Amniotic stem cell (primary cell): Measurements from ENCODE around the gene DIRAS3.
A peak's percentile ranks its signal among the peaks of the same experiment; 100 is the strongest.
"Not testable (repeated sequence)": the region's sequence is repeated elsewhere in the genome, so short reads cannot be mapped to it uniquely, and the experiment has no call there.

Experiments used
- DNase-seq: peaks from one replicate; lab custom pipeline; 2025; lab: John Stamatoyannopoulos, UW

DIRAS3 gene, protein sequence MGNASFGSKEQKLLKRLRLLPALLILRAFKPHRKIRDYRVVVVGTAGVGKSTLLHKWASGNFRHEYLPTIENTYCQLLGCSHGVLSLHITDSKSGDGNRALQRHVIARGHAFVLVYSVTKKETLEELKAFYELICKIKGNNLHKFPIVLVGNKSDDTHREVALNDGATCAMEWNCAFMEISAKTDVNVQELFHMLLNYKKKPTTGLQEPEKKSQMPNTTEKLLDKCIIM

DNA sequence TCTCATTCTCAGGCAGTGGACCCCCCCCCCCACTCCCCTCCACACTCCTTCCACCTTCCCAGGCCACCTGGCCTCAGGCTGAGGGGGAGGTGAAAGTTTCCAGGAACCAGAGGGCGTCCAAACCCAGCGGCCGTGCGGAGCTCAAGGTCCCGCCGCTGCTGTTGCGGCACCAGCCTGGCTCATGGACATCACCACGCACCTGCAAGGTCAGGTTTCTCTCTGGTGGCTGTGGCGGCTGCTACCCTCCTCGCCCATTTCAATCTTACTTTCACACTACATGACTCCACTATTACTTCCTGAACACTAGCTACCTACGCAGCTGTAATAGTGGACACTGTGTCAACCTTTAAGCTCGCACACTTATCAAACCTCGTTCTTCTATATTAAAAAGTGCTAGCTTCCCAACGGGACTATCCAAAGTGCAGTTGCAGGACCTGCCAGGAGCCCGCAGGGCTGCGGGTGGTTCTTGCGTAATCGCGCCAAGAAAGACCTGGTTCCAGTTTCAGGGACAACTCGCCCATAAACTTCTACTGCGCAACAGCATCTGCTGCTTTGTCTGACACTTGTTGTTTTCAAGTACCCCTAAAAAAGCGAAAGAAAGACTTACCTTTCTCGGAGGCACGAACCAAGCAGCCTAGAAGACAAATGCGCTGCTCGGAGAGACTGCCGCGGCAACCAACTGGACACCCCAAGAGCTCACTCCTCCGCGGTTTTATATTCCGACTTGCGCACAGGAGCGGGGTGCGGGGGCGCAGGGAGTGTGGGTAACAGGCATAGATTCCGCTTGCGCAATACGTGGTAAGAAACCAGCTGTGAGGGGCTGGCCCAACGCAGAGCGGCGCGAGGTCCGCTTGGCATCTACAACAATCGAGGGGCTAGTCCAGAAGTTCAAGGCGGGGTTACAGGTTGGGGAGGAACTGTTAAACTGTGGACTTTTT lies at the start of gene DIRAS3:
Gene DIRAS3, minus strand, starts transcription at position 687 of the 938 bp plus-strand sequence. CDS start 3,330 bp downstream, outside the sequence.
- peak; percentile 12 for DNase-seq

DNA sequence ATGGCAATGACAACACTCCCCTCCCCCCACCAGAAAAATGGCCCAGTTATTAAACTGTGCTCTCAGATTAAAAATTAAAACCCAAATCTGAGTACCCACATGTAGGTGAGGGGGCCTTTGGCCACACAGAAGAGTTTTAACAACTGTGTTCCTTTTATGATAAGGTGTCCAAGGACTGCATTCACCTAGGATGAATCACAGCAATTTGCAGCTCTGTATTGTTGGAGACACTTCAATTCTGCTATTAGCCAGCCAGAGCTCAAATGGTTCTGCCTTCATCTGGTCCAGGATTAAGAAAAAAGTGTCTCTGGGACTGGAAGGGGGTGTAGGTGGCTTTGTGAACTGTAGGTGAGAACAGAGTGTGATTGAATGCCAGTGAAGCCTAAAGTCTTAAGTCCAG lies 43.3 kb upstream of the DIRAS3 start:
- no peak for DNase-seq

DNA sequence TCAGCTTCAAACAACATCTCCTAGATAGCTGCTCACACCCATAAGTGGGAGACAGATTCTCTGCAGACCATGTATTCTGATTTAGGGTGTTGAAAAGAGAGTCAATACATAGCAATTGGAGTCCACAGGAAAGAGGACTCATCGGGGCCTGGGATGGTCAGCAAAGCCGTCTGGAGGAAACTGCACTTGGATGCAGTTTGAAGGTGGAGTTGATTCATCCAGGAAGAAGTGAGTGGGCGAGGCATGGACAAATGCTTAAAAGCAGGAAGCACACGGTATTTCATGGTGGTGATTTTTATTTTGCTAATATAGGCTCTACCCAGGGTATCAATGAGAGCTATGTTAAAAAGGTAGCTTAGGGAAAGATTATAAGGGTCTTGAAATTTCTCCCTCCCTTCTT lies 36.8 kb upstream of the DIRAS3 start:
- no peak for DNase-seq

DNA sequence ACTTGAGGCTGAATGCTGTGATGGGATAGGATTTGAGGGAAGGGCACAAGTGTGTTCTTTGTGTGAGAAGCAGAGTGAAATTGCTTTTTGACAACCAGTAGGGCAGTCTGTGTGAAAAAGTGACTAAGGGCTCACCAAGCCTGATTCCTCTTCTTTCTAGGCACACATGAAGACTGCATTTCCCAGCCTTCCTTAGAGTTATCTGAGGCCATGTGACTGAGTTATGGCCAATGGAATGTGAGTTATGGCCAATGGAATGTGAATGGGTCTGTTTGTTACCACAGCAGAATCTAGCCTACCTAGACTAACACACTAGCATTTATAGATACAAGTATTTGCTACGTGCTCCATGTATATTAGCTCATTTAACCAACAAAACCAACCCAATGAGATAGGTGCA lies 35.3 kb upstream of the DIRAS3 start:
- DNase-seq, result no peak

DNA sequence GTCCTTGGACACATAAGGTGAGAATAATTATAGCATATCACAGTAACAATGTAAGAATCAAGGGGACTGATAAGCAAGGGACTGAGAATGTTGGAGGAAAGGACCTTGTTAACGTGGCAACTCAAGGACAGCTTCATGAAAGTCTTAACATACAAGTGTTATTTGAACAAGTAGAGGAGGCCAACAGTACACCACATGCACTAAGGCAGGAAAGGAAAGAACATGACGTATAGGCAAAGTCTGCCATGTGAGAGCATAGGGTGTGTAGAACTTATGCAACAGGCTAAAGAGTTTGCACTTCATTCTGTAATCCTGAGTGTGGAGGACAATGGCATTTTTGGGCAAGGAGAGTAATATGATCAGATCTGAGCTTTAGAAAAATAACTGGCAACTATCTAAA lies 33.3 kb upstream of the DIRAS3 start:
- no peak for DNase-seq

DNA sequence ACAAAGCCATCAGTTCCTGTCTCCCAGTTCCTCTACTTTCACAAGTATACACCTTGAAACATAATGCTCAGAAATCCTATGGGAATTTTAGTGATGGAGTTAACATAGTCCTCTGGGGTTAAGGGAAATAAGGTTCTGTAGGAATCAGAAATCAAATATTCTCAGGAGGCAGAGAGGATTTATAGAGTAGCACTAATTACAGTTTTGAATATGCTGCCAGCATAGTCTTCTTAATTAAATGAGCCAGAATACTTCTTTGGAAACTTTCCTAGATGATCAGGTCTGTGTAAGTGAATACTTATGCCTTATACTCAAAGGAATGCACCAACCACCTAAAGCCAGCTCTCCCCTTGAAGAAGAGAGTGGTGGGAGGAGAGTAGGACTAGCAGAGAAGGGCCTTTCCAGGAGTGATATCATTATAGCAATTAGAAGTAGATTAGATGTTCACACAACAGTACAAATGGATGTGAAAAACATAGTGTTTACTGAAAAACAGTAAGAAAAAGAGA lies 31.4 kb upstream of the DIRAS3 start:
- no peak for DNase-seq

DNA sequence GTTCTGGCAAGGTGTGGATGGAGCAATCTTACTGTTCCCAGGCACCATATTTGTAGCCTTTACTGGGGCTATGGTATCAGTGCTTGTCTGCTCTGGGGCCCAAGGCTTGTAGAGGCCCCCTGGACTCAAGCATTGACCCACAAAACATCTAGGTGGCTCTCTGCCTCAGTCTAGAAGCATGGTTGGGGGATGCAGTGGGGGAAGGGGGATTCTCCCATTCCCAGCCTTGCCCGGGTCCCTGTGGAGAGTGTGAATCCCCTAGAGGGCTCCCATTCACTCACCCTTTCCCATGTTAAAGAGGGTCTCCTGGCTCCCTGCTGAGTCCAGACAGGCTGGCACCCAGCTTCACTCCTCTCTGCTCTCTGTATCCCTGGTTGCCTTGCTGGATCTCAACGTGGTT lies 28.2 kb upstream of the DIRAS3 start:
- DNase-seq, result no peak

DNA sequence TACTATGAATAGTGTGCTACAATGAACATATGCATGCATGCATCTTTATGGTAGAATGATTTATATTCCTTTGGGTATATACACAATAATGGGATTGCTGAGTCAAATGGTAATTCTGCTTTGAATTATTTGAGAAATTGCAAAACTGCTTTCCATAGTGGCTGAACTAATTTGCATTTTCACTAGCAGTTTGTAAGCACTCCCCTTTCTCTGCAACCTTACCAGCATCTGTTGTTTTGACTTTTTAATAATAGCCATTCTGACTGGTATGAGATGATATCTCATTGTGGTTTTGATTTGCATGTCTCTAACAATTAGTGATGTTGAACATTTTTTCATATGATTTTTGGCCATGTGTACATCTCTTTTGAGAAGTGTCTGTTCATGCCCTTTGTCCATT lies 24.0 kb upstream of the DIRAS3 start:
- DNase-seq, result no peak

DNA sequence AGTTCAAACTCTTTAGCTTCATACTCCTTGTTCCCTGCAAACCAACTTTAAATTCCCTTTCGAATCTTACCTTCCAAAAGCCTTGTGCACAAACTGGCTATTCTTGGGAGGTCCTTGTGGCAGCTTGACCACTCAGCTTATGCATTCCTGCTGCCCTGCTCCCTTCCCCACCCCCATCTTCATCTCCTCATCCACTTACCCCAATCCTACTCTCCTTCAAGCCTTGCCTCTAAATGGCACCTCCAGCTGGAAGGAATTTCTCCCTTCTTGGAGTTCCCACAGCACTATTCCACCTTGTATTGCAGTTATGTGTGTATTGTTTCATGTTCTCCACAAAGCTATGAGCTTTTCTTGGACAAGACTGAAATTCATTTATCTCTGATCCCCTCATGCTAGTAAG lies 15.3 kb upstream of the DIRAS3 start:
- DNase-seq, result no peak

DNA sequence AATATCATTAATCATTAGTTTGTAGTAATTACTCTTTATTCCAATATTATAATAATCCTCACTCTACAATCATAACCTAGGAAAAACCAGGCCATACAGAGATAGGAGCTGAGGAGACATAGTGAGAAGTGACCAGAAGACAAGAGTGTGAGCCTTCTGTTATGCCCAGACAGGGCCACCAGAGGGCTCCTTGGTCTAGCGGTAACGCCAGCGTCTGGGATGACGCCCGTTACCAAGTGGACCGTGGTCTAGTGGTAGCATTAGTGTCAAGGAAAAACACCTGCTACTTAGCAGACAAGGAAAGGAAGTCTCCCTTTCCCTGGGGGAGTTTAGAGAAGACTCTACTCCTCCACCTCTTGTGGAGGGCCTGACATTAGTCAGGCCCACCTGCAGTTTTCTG lies 7.6 kb upstream of the DIRAS3 start:
- not testable (repeated sequence) for DNase-seq

DNA sequence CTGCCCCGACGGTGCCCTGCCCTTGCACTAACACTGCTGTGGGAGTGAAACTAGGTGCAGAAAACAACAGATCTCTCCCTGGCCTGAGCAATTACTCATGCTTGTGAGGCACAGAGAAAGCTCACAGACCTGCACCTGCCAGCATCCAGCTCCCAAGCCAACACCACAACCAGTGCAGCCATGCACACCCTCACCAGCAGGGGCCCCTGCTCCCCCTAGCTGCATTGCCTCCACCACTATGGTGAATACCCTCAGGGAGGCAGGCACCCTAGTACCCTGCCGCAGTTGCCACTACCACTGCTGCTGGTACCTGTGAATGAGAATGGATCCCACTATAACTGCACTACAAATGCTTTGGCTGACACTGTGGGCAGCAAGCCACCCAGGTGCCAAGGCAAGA lies 7.1 kb upstream of the DIRAS3 start:
- DNase-seq, result no peak

DNA sequence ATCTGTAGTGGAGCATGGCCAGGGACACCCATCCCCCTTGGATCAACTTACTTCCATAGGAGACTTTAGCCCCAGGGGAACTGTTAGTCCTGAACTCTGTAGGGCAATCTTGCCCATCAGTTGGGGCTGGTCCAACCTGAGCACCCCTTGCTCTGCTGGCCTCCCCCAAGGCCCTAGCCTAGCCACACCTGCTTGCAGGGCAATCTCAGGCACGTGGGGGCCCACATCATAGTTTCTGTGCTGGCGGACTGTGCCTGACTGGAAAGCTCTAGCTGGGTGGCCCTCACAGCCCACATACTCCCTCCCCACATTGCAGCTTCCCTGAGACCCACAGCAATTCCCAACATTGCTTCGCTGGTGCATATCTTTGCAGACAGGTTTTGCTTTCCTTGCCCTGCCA lies 6.6 kb upstream of the DIRAS3 start:
- DNase-seq, result no peak

DNA sequence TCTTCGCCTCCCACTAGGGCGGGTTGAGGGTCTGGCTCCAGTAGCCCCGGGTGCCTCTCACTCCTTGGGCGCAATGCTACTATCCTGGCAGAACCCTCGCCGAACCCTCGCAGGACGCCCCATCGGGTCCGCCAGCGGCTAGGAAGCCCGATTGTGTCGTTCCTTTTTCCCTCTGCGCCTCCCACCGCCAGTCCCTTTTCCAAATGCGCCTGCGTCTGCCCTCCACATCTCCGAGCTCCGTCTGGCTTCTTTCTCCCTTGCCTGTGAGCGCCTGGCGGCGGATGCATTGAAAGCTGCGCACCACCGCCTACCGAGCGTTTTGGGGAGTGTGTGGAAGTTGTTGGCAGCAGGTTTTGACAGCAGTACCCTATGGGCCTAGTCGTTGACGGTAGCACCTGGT lies 1.0 kb upstream of the DIRAS3 start:
- DNase-seq, result peak; percentile 68

DNA sequence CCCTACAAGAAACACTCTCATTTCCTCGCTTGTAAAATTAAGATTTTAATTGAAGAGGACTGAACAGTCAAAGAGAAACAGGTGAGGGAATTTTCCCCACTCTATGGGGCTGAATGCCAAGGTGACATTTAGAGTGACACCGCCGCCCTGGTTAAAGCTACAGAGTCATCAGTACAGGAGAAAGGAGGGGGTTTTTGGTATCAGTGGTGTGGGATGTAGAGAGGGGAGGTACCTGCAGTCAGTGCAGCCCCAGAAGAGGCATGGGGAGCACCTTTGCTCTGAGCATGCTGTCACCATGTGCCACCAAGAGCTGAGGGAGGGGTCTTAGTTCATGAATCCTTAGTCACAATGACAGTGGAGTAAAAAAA lies 2.8 kb downstream of the DIRAS3 start:
- no peak for DNase-seq

DNA sequence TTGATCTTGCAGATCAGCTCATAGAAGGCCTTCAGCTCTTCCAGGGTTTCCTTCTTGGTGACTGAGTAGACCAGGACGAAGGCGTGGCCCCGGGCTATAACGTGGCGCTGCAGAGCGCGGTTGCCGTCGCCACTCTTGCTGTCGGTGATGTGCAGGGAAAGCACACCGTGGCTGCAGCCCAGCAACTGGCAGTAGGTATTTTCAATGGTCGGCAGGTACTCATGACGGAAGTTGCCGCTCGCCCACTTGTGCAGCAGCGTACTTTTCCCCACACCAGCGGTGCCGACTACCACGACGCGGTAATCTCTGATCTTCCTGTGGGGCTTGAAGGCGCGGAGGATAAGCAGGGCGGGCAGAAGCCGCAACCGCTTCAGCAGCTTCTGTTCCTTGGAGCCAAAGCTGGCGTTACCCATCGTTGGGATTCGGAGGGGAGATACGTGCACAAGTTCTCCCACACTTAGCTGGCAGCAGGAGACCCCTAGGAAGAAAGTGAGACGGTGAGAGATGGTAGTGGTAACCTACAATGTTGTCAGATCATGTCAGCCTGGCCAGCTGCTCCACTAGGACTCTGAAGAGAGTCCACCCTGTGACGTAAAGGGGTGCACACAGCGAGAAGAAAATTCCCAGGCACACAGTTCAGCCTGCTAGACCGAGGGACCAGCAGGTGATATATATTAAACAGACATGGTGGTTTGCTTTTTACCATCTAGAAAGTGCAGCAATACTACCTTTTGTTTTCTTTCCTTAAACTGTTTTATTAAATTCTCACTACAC lies 3.4 kb downstream of the DIRAS3 start:
- no peak for DNase-seq

DNA sequence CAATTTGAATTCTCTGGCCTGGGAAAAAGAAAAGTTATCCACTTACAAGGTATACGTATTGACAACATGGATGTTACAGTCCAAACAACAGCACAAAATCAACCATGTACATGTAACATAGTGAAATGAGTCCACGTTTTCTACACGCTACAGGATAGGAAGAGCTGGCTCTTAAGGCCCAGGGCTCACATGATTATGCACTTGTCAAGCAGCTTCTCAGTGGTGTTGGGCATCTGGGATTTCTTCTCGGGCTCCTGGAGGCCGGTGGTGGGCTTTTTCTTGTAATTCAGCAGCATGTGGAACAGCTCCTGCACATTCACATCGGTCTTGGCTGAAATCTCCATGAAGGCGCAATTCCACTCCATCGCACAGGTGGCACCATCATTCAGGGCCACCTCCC lies 4.0 kb downstream of the DIRAS3 start:
- DNase-seq, result no peak

DNA sequence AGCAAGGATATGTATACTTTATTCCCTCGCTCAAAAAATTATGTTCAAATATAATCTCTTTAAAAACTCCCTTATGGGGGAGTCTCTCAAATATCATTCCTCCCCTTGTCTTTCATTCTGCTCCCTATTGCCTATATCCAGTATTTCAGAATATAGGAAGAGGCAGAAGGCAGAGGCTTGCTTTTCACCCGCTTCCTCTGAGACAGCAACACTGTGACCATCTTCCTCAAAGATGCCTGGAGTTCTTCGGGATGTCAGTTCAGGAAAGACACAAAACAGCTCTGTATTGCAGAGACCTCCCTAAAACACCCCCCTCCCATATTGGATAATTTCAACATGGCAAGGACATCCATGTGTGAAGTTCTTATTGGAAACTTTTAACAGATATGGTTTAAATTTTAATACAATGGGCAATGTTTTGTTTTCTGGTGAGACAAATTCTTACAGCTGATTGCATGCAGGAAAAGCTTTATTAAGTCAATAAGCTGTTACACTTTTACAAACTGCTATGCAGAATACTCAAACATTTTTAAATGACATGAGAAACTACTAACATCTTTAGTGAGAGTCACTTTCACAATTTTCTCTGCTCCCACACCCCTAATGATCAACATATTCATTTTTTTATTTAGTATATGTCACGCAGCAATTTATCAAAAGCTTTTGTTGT lies 4.8 kb downstream of the DIRAS3 start:
- no peak for DNase-seq

DNA sequence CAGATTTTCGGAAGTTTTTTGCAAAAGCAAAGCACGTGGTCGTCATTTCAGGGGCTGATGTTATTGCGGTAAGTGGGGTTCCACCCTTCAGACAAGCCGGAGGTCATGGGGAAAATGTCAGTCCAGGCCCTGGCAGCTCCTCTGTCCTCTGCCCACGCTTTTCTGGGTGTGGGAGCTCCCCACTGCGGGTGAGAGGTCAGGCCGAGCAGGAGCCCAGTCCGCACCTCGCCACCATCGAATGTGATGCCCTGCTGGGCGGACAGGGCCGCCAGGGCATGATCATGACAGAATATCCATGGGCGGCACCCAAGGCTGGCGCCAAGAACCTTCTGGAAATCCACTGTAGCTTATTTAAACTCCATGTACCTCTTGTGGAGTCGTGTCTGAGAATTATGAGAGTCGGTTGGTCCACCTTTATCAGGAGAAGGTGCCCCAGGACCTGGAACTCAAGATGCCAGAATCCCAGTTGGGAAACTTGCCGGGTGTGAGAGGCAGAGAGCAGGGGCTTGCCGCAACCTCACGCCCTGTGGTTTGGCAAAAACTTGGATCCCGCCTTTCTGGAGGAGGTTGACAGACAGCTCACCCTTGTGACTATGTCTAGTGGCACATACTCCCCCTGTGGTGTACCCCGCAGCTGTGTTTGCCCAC lies 6.9 kb downstream of the DIRAS3 start:
- DNase-seq, result no peak

DNA sequence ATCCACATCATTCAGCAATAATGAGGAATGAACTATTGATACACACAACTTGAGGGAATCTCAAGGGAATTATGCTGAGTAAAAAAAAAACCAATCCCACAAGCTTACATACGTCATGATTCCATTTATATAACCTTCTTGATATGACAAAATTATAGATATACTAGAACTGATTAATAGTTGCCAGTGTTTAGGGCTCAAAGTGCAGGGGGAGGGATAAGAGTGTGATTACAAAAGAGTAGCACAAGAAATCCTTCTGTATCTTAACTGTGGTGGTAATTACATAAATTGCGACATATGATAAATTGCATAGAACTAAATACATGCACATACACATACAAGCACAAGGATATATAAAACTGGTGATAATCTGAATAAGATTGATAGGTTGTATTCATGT lies 13.5 kb downstream of the DIRAS3 start:
- no peak for DNase-seq

DNA sequence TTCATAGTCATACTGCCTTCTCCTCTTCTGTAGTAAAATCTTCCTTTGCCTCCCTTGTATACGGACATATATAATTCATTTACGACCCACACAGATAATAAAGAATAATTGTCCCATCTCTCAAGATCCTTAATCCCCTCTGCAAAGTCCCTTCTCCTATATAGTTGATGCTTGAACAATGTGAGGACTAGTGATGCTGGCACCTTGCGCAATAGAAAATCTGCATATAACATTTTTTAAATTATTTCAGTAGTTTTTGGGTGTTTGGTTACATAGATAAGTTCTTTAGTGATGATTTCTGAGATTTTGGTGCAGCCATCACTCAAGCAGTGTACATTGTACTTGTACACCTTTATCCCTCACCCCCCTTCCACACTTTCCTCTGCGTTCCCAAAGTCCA lies 21.0 kb downstream of the DIRAS3 start:
- DNase-seq, result no peak

DNA sequence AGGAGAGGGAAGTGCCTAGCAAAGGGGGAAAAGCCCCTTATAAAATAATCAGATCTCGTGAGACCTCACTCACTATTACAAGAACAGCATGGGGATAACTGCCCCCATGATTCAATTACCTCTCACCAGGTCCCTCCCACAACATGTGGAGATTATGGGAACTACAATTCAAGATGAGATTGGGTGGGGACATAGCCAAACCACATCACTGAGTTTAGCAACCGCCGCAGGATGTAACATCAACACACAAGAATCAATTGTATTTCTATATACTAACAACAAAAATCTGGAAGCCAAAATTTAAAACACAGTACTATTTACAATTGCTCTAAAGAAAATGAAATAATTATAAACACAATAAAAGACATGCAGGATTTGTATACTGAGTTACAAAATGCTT lies 21.9 kb downstream of the DIRAS3 start:
- no peak for DNase-seq
